HEK293 (cell line): ENCODE results near the gene PHAF1.

ENCODE experiments used
- BCL11B ChIP-seq: fragments of 450-650 bp; formaldehyde crosslinking; IDR thresholded peaks from 2 replicates; pipeline ENCODE4 v1.5.1; 2016; ENCODE audit warnings: low read depth, missing biosample characterization, missing genetic modification characterization
- BCL6B ChIP-seq: fragments of 450-650 bp; formaldehyde crosslinking; IDR thresholded peaks from 2 replicates; pipeline ENCODE4 v1.5.1; 2017; ENCODE audit warnings: missing biosample characterization, missing genetic modification characterization
- CTCF ChIP-seq: fragments of 450-650 bp; formaldehyde crosslinking; IDR thresholded peaks from 2 replicates; pipeline ENCODE4 v1.5.1; 2016; ENCODE audit warnings: missing biosample characterization, missing genetic modification characterization
- EGR2 ChIP-seq: fragments of 450-650 bp; formaldehyde crosslinking; IDR thresholded peaks from 2 replicates; pipeline ENCODE4 v1.5.1; 2016; ENCODE audit warnings: low read depth, missing biosample characterization, missing genetic modification characterization
- ELK4 ChIP-seq: IDR thresholded peaks from 2 replicates; pipeline ENCODE4 v1.6.1; 2011; ENCODE audit warnings: mild to moderate bottlenecking, low read depth, low read length, borderline replicate concordance
- HOXA7 ChIP-seq: sonication (generic); formaldehyde crosslinking; IDR thresholded peaks from 2 replicates; pipeline ENCODE4 v1.8.1; 2022; ENCODE audit warnings: missing genetic modification reagents, borderline replicate concordance
- KLF16 ChIP-seq: fragments of 450-650 bp; formaldehyde crosslinking; IDR thresholded peaks from 2 replicates; pipeline ENCODE4 v1.5.1; 2017; ENCODE audit warnings: missing biosample characterization, missing genetic modification characterization
- KLF7 ChIP-seq: fragments of 450-650 bp; formaldehyde crosslinking; IDR thresholded peaks from 2 replicates; pipeline ENCODE4 v1.5.1; 2016; ENCODE audit warnings: missing biosample characterization, missing genetic modification characterization, borderline replicate concordance
- SP7 ChIP-seq: fragments of 450-650 bp; formaldehyde crosslinking; IDR thresholded peaks from 2 replicates; pipeline ENCODE4 v1.5.1; 2016; ENCODE audit warnings: missing biosample characterization, missing genetic modification characterization
- ZBTB11 ChIP-seq: fragments of 450-650 bp; formaldehyde crosslinking; conservative IDR thresholded peaks from 2 replicates; pipeline ENCODE4 v1.5.1; 2016; ENCODE audit warnings: low read depth, missing biosample characterization, missing genetic modification characterization
- ZBTB44 ChIP-seq: fragments of 450-650 bp; IDR thresholded peaks from 2 replicates; pipeline ENCODE4 v1.5.1; 2018; ENCODE audit warnings: missing biosample characterization, mild to moderate bottlenecking, missing genetic modification characterization
- ZBTB48 ChIP-seq: fragments of 450-650 bp; formaldehyde crosslinking; IDR thresholded peaks from 2 replicates; pipeline ENCODE4 v1.5.1; 2016; ENCODE audit warnings: missing biosample characterization, missing genetic modification characterization
- ZBTB6 ChIP-seq: fragments of 450-650 bp; formaldehyde crosslinking; IDR thresholded peaks from 2 replicates; pipeline ENCODE4 v1.5.1; 2017; ENCODE audit warnings: missing biosample characterization, missing genetic modification characterization
- ZFP3 ChIP-seq: fragments of 450-650 bp; formaldehyde crosslinking; IDR thresholded peaks from 2 replicates; pipeline ENCODE4 v1.5.1; 2016; ENCODE audit warnings: low read depth, missing biosample characterization, missing genetic modification characterization
- ZIC2 ChIP-seq: fragments of 450-650 bp; formaldehyde crosslinking; IDR thresholded peaks from 2 replicates; pipeline ENCODE4 v1.5.1; 2016; ENCODE audit warnings: missing biosample characterization, missing genetic modification characterization
- ZNF121 ChIP-seq: fragments of 450-650 bp; formaldehyde crosslinking; IDR thresholded peaks from 2 replicates; pipeline ENCODE4 v1.5.1; 2016; ENCODE audit warnings: missing biosample characterization, missing genetic modification characterization
- ZNF248 ChIP-seq: fragments of 450-650 bp; formaldehyde crosslinking; IDR thresholded peaks from 2 replicates; pipeline ENCODE4 v1.5.1; 2017; ENCODE audit warnings: missing biosample characterization, missing genetic modification characterization
- ZNF354C ChIP-seq: fragments of 450-650 bp; formaldehyde crosslinking; IDR thresholded peaks from 2 replicates; pipeline ENCODE4 v1.5.1; 2016; ENCODE audit warnings: missing biosample characterization, missing genetic modification characterization, low read depth, borderline replicate concordance
- ZNF366 ChIP-seq: fragments of 450-650 bp; formaldehyde crosslinking; conservative IDR thresholded peaks from 2 replicates; pipeline ENCODE4 v1.5.1; 2016; ENCODE audit warnings: missing biosample characterization, missing genetic modification characterization
- ZNF473 ChIP-seq: fragments of 450-650 bp; formaldehyde crosslinking; IDR thresholded peaks from 2 replicates; pipeline ENCODE4 v1.5.1; 2017; ENCODE audit warnings: missing biosample characterization, missing genetic modification characterization
- ZNF529 ChIP-seq: fragments of 450-650 bp; formaldehyde crosslinking; IDR thresholded peaks from 2 replicates; pipeline ENCODE4 v1.5.1; 2017; ENCODE audit warnings: missing genetic modification characterization, missing biosample characterization; ENCODE audit not compliant: insufficient replicate concordance
- ZNF585B ChIP-seq: fragments of 450-650 bp; formaldehyde crosslinking; IDR thresholded peaks from 2 replicates; pipeline ENCODE4 v1.5.1; 2016; ENCODE audit warnings: missing biosample characterization, missing genetic modification characterization
- ZNF610 ChIP-seq: fragments of 450-650 bp; formaldehyde crosslinking; IDR thresholded peaks from 2 replicates; pipeline ENCODE4 v1.5.1; 2016; ENCODE audit warnings: missing biosample characterization, missing genetic modification characterization, borderline replicate concordance
- ZNF626 ChIP-seq: fragments of 450-650 bp; sonication (Bioruptor Pico); formaldehyde crosslinking; IDR thresholded peaks from 2 replicates; pipeline ENCODE4 v1.5.1; 2018; ENCODE audit warnings: missing biosample characterization, missing genetic modification characterization, inconsistent platforms
- ZNF645 ChIP-seq: fragments of 450-650 bp; formaldehyde crosslinking; IDR thresholded peaks from 2 replicates; pipeline ENCODE4; 2016; ENCODE audit warnings: missing biosample characterization, missing genetic modification characterization
- ZXDB ChIP-seq: fragments of 450-650 bp; formaldehyde crosslinking; IDR thresholded peaks from 2 replicates; pipeline ENCODE4 v1.5.1; 2016; ENCODE audit warnings: missing biosample characterization, missing genetic modification characterization

Gene PHAF1

GRCh38 chr16:67191995-67192681 is 82.4 kb downstream of the PHAF1 start, which contains the start of gene E2F4 (continued):
- TF ChIP-seq ZBTB44 (tag by site-specific recombination) = peak; percentile 4; the same call in 1 of the 2 replicates
- no peak for TF ChIP-seq ZNF626 (tag by site-specific recombination)
- 0 out of 2 replicates have a peak, but pooled peaks have one; percentile 12 for TF ChIP-seq SP7 (tag by site-specific recombination)
- TF ChIP-seq ZFP3 (tag by site-specific recombination) = no peak
- no peak for TF ChIP-seq CTCF
- TF ChIP-seq ZBTB48 (tag by site-specific recombination) = peak; percentile 100
- TF ChIP-seq ZNF645 = no peak
- TF ChIP-seq ZXDB (tag by site-specific recombination) = 0 out of 2 replicates have a peak, but pooled peaks have one; percentile 34
- no peak for TF ChIP-seq ZNF354C (tag by site-specific recombination)
- 0 out of 2 replicates have a peak, but pooled peaks have one; percentile 15 for TF ChIP-seq EGR2 (tag by site-specific recombination)
- TF ChIP-seq BCL6B (tag by site-specific recombination) = no peak
- no peak for TF ChIP-seq ZNF366 (tag by site-specific recombination)
- TF ChIP-seq ZBTB11 (tag by site-specific recombination) = peak; percentile 90
- no peak for TF ChIP-seq BCL11B (tag by site-specific recombination)
- TF ChIP-seq ZNF248 (tag by site-specific recombination) = no peak
- no peak; the same call in 1 of the 2 replicates for TF ChIP-seq ELK4
- TF ChIP-seq KLF16 = peak; percentile 57; the same call in 1 of the 2 replicates
- no peak for TF ChIP-seq ZNF610 (tag by site-specific recombination)
- no peak for TF ChIP-seq ZNF473 (tag by site-specific recombination)
- no peak for TF ChIP-seq ZNF585B (tag by site-specific recombination)
- no peak for TF ChIP-seq ZNF121 (tag by site-specific recombination)
- no peak for TF ChIP-seq ZBTB6 (tag by site-specific recombination)
- TF ChIP-seq HOXA7 (CRISPR knock-in tag) = 0 out of 2 replicates have a peak, but pooled peaks have one; percentile 14
- TF ChIP-seq ZNF529 (tag by site-specific recombination) = no peak
- TF ChIP-seq KLF7 (tag by site-specific recombination) = no peak
- TF ChIP-seq ZIC2 (tag by site-specific recombination) = no peak
